Pancreas (tissue), 10 donors: Measurements from ENCODE around the gene UPP2. TPM values are rescaled to one million over a fixed set of nuclear protein-coding genes. Genes with fewer than 3 reads are reported as not detected.

Experiments
- ATAC-seq, 4 donors: fragments of 200-7000 bp; cut with Tn5 transposase; one replicate each; pipeline versions ENCODE4 v1.8.0 to v1.9.1; 2020; ENCODE audit warnings: mild to moderate bottlenecking in 4 of 4, moderate library complexity in 4 of 4
- DNase-seq, 6 donors: peaks; one replicate each; pipeline ENCODE4 v3.0.0-alpha.2; 2020
- FAIRE-seq: peaks from 2 replicates; lab custom pipeline; 2012; peaks lifted over from hg19 to GRCh38; lab: Jason Lieb, UNC
- H3K27ac ChIP-seq, 4 donors: fragments of 200-600 bp; sonication (generic); 1 replicate in 3 of 4; 2 replicates in 1 of 4; pipeline versions ENCODE4 v1.5.0 to v1.8.0; 2020
- H3K27me3 ChIP-seq, 4 donors: fragments of 200-600 bp; one replicate each; pipeline ENCODE4 v1.8.0; 2021
- H3K36me3 ChIP-seq, 3 donors: fragments of 200-600 bp; sonication (generic) in 1 of 3; one replicate each; pipeline versions ENCODE4 v1.5.0 to v1.8.0; 2020 to 2021
- H3K4me1 ChIP-seq, 3 donors: fragments of 200-600 bp; one replicate each; pipeline ENCODE4 v1.8.0; 2021
- H3K4me3 ChIP-seq, 4 donors: fragments of 200-600 bp; sonication (generic) in 2 of 4; one replicate each; pipeline versions ENCODE4 v1.5.0 to v1.8.0; 2020 to 2021
- H3K9me3 ChIP-seq, 4 donors: fragments of 200-600 bp; one replicate each; pipeline ENCODE4 v1.8.0; 2021
- WGBS, 2 donors: extraction: QIAGEN DNeasy Blood & Tissue Kit; methylation state at CpG; one replicate each; pipeline ENCODE4 v1.1.7; 2013; 5-methylcytosine and 5-hydroxymethylcytosine counted together
- intact Hi-C, 3 donors: fragments of 100-400 bp; cut with DNase I; formaldehyde crosslinking; loops; one replicate each; pipeline versions ENCODE4 v1.11.1 to v1.14.2; 2022
- polyA plus RNA-seq, 2 donors: library from polyadenylated mRNA; stranded (reverse); fragments of 200-250 nt; gene quantifications; one replicate each; pipeline ENCODE4 v1.2.3, GENCODE V29; 2013
- total RNA-seq, 6 donors: library from RNA; stranded (reverse); fragmentation: NEBNext Ultra II Directional in 4 of 6; extraction: Animal tissue kit (Norgen Biotek cat#: 25700) in 4 of 6; gene quantifications; one replicate each; pipeline versions ENCODE4 v1.2.1 to v1.2.4, GENCODE V29; 2021 to 2023
- TF ChIP-seq, protein P1 (sequence below), 4 donors: fragments of 200-600 bp; sonication (generic) in 3 of 4; IDR thresholded peaks; one replicate each; pipeline versions ENCODE4 v1.5.0 to v1.8.0; 2021; ENCODE audit warnings: antibody characterized with exemption in 4 of 4
- donor health status: healthy with polysubstance abuse.
- donor health status: DM: no; HTN: no; CAD: no; lungs with moderate emphysema.
- donor health status: DM: no; HTN: no; CAD: no.
- donor health status: control.
- donor health status: control.
- donor health status: Bipolar disorder and iron deficiency.
- donor health status: DM: yes; HTN: yes; CAD: no.
- donor health status: DM: no; HTN: no; CAD: no.
- donor health status: DM: no; HTN: no; CAD: no.
- donor health status: DM: yes; HTN: yes; CAD: no.

Gene UPP2
- total and polyA plus RNA-seq, 8 donors, result not detected

DNA sequence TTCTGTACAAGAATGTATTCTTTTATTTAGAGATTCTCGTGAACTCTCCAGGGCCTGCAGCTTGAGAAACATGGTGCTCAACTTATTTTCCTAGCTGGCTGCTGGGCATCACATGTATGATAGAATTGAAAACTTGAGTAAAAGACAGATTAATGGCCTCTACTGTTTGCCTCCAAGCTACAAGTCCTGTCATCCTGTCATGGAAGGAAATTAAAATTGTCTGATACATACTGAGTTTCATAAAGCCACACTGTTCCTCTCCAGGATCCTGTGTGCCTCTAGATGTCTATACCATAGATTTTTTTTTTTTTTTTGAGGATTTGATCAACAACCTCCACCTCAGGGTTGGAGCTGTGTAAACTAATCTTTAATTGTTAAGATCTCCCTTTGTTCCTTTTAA is 38.5 kb downstream of the UPP2 start:
- Histone ChIP-seq H3K4me1 (no peaks in the 10 kb centered on the region), H3K9me3 (no peaks in the 10 kb centered on the region), H3K4me3 (no peak overlapping the region), H3K27me3 (no peaks in the 10 kb centered on the region), H3K27ac (no peak overlapping the region), H3K36me3 (no peaks in the 10 kb centered on the region)
- intact Hi-C loops, result no loop called here
- ATAC-seq, result no peak
- WGBS, 2 donors, result 98 to 100% methylated on average over 1 of the region's 1 CpG
- FAIRE-seq, result no peak
- TF ChIP-seq, protein P1, sequence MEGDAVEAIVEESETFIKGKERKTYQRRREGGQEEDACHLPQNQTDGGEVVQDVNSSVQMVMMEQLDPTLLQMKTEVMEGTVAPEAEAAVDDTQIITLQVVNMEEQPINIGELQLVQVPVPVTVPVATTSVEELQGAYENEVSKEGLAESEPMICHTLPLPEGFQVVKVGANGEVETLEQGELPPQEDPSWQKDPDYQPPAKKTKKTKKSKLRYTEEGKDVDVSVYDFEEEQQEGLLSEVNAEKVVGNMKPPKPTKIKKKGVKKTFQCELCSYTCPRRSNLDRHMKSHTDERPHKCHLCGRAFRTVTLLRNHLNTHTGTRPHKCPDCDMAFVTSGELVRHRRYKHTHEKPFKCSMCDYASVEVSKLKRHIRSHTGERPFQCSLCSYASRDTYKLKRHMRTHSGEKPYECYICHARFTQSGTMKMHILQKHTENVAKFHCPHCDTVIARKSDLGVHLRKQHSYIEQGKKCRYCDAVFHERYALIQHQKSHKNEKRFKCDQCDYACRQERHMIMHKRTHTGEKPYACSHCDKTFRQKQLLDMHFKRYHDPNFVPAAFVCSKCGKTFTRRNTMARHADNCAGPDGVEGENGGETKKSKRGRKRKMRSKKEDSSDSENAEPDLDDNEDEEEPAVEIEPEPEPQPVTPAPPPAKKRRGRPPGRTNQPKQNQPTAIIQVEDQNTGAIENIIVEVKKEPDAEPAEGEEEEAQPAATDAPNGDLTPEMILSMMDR (IDR thresholded peaks at IDR 0.05), result no peak
- no peak for DNase-seq

DNA sequence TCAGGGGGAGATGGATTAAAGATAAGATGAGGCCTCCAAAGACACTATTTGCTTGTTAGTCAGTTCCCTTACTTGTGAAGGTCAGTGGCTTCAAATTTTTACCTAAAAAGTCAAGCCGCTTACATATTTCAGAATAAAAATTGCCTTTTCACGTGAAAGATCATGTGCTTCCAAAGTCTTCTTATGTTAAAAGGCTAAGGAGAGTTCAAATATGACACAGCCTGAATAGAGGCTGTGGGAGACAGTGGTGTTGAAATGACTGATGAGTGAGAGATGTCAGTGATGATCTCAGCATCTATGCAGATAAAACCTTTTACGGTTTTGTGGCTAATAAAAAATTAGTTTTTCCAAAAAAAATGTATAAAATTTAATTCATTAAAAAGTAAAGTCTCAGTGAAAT is 40.5 kb downstream of the UPP2 start:
- no peak for FAIRE-seq
- H3K9me3 ChIP-seq, result no peaks in the 10 kb centered on the region
- TF ChIP-seq, protein P1 (IDR thresholded peaks at IDR 0.05), result no peak
- no peaks in the 10 kb centered on the region for H3K36me3 ChIP-seq
- H3K27me3 ChIP-seq, result no peaks in the 10 kb centered on the region
- no peak for DNase-seq
- intact Hi-C loops, result no loop called here
- WGBS, 2 donors, result 84 to 91% methylated on average over 3 of the region's 3 CpGs
- no peaks in the 10 kb centered on the region for H3K4me1 ChIP-seq
- ATAC-seq, result no peak
- H3K27ac ChIP-seq, result no peak overlapping the region
- no peak overlapping the region for H3K4me3 ChIP-seq

DNA sequence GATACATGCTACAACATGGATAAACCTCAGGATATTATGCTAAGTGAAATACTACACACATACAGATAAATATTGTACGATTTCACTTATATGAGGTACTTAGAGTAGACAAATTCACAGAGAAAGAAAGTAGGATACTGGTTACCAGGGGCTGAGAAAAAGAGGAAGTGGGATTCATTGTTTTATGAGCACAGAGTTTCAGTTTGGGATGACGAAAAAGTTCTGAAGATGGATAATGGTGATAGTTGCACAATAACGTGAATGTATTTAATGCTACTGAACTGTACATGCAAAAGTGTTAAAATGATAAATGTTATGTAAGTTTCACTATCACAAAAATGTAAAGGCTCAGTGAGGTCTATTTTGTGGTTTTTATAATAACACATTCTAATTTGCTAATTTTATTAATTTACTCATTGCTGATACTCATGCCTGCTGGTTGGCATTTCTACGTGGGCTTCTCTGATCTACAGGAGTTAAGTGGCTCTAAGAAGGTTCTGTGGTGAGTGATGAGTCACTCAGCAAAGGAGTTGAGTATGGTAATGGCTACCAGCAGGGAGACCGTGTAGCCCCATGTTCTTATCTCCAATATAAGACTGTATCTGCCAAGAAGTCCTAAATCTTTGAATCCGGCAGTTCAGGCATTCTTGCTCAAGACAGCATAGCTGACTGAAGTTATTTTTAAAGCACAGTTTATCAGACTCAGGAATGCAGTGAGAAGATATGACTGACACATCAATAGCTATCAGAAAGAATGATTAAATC is 41.1 kb downstream of the UPP2 start:
- intact Hi-C loops, result no loop called here
- ATAC-seq, result no peak
- Histone ChIP-seq H3K36me3 (no peaks in the 10 kb centered on the region), H3K27ac (no peak overlapping the region), H3K9me3 (no peaks in the 10 kb centered on the region), H3K27me3 (no peaks in the 10 kb centered on the region), H3K4me1 (no peaks in the 10 kb centered on the region), H3K4me3 (no peak overlapping the region)
- DNase-seq, result no peak
- 71 to 80% methylated on average over 6 of the region's 6 CpGs for WGBS, 2 donors
- FAIRE-seq, result no peak
- TF ChIP-seq, protein P1 (IDR thresholded peaks at IDR 0.05), result no peak

DNA sequence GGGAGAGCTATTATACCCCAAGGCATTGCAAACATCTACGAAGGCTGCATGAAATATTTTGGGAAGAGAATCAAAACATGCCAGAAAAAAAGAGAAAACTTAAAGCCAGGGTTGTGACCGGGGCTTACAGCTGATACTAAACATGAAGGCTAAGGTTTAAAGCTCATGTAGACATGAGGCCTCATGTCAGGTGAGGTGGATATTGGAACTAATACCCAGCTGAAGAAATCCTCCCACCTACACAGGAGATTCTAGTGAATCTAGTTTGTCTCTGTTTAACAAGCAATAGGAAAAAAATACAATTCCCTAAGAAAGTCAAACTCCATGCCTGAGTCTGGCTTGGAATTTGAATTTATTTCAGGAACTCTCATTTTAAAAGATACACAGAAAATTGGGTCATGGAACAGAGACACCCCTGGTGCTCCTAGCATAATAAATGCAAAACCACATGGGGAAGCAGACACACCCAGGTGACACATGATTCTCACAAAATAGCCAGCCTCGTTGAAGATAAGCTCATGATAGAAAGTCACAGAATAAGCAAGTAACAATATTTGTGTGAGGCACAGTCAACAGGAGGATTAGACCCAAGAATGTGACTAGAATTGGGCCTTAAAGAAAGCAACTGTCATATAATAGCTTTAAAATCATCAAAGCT is 42.2 kb downstream of the UPP2 start:
- no peak for FAIRE-seq
- intact Hi-C loops, result no loop called here
- Histone ChIP-seq H3K27ac (no peak overlapping the region), H3K4me1 (no peaks in the 10 kb centered on the region), H3K9me3 (no peaks in the 10 kb centered on the region), H3K27me3 (no peaks in the 10 kb centered on the region), H3K36me3 (no peaks in the 10 kb centered on the region), H3K4me3 (no peak overlapping the region)
- ATAC-seq, result no peak
- TF ChIP-seq, protein P1 (IDR thresholded peaks at IDR 0.05), result no peak
- WGBS, 2 donors, result 68 to 74% methylated on average over 3 of the region's 3 CpGs
- no peak for DNase-seq
